ENCODE results near the gene NEGR1. TPM values are rescaled to one million over a fixed set of nuclear protein-coding genes. Genes with fewer than 3 reads are reported as not detected.
A peak's percentile ranks its signal among the peaks of the same experiment; 100 is the strongest.

NEGR1 gene
- total and polyA plus RNA-seq, 4 donors = 0.08 to 0.14 (median 0.12) TPM; not detected in 1

DNA sequence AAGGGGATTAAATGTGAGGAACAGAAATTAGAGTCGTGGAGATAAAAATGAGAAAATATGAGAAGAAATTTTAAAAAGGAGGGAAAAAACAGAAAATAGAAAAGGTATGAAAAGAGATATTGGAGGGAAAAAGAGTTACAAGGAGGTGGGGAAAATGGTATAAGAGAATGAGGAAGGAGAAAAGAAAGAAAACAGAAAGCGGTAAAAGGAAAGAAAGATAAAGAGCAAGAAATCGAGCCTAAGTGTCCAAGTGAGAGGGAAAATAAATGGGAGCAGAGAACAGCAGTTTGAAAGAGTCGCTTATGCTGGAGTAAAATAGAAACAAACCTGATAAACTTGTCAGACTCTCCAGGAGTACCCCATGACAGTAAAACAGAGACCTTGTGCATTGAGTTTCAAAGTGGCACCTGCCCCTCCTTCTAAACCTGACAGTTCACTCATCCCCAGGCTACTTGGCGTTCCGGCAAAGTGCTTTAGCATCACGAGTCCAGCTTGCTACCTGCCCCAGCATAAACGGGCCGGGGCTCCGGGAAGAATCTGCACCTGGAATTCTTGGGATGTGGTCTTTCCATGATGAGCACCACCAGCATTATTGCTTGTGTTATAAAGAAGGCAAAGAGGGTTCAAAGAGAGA is 585 bp downstream of the NEGR1 start:
- 14% methylated on average over 10 of the region's 10 CpGs for WGBS
- Histone ChIP-seq H3K9me3 (ENCODE audit: control insufficient read depth in 4 of 4, low read length in 3 of 4) (no peaks in the 10 kb centered on the region), H3K4me1 (ENCODE audit: control insufficient read depth in 4 of 4, insufficient read depth in 4 of 4, low read length in 3 of 4) (peaks cover 4 to 21% (median 19%) of the 10 kb centered on the region in 4 donors), H3K36me3 (ENCODE audit: control insufficient read depth in 4 of 4, insufficient read depth in 3 of 4, low read depth in 1 of 4, low read length in 3 of 4) (no peaks in the 10 kb centered on the region), H3K27ac (ENCODE audit: low read depth in 1 of 2, low read length in 2 of 2) (no peak overlapping the region), H3K9ac (ENCODE audit: low read depth in 1 of 2, low read length in 2 of 2) (no peak overlapping the region), H3K4me3 (ENCODE audit: low read depth in 1 of 3, low read length in 3 of 3) (peak overlapping the region in 2 of 3 donors; percentile 45 to 57), H3K27me3 (ENCODE audit: control insufficient read depth in 4 of 4, insufficient read depth in 4 of 4, low read length in 3 of 4) (no peaks in the 10 kb centered on the region)
- DNase-seq (ENCODE audit: low spot score) = no peak
- no peak for TF ChIP-seq EGR1 (IDR thresholded peaks at IDR 0.05; ENCODE audit: low read depth in 2 of 2)
- TF ChIP-seq, protein P1, sequence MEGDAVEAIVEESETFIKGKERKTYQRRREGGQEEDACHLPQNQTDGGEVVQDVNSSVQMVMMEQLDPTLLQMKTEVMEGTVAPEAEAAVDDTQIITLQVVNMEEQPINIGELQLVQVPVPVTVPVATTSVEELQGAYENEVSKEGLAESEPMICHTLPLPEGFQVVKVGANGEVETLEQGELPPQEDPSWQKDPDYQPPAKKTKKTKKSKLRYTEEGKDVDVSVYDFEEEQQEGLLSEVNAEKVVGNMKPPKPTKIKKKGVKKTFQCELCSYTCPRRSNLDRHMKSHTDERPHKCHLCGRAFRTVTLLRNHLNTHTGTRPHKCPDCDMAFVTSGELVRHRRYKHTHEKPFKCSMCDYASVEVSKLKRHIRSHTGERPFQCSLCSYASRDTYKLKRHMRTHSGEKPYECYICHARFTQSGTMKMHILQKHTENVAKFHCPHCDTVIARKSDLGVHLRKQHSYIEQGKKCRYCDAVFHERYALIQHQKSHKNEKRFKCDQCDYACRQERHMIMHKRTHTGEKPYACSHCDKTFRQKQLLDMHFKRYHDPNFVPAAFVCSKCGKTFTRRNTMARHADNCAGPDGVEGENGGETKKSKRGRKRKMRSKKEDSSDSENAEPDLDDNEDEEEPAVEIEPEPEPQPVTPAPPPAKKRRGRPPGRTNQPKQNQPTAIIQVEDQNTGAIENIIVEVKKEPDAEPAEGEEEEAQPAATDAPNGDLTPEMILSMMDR (IDR thresholded peaks at IDR 0.05; ENCODE audit: low read depth, low read length, missing input control) = no peak
- no peak for TF ChIP-seq HNF4G (IDR thresholded peaks at IDR 0.05)
- TF ChIP-seq FOXA1 (IDR thresholded peaks at IDR 0.05) = no peak
- no peak for TF ChIP-seq FOXA2 (IDR thresholded peaks at IDR 0.05)
- TF ChIP-seq, protein P2, sequence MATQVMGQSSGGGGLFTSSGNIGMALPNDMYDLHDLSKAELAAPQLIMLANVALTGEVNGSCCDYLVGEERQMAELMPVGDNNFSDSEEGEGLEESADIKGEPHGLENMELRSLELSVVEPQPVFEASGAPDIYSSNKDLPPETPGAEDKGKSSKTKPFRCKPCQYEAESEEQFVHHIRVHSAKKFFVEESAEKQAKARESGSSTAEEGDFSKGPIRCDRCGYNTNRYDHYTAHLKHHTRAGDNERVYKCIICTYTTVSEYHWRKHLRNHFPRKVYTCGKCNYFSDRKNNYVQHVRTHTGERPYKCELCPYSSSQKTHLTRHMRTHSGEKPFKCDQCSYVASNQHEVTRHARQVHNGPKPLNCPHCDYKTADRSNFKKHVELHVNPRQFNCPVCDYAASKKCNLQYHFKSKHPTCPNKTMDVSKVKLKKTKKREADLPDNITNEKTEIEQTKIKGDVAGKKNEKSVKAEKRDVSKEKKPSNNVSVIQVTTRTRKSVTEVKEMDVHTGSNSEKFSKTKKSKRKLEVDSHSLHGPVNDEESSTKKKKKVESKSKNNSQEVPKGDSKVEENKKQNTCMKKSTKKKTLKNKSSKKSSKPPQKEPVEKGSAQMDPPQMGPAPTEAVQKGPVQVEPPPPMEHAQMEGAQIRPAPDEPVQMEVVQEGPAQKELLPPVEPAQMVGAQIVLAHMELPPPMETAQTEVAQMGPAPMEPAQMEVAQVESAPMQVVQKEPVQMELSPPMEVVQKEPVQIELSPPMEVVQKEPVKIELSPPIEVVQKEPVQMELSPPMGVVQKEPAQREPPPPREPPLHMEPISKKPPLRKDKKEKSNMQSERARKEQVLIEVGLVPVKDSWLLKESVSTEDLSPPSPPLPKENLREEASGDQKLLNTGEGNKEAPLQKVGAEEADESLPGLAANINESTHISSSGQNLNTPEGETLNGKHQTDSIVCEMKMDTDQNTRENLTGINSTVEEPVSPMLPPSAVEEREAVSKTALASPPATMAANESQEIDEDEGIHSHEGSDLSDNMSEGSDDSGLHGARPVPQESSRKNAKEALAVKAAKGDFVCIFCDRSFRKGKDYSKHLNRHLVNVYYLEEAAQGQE (IDR thresholded peaks at IDR 0.05) = no peak
- TF ChIP-seq HNF4A (conservative IDR thresholded peaks at IDR 0.05) = no peak
- no peak for TF ChIP-seq TAF1 (conservative IDR thresholded peaks at IDR 0.05)
- TF ChIP-seq NR2F2 (IDR thresholded peaks at IDR 0.05) = no peak
- no peak for TF ChIP-seq JUND (IDR thresholded peaks at IDR 0.05)
- TF ChIP-seq RXRA (IDR thresholded peaks at IDR 0.05) = no peak
- TF ChIP-seq, protein P3, sequence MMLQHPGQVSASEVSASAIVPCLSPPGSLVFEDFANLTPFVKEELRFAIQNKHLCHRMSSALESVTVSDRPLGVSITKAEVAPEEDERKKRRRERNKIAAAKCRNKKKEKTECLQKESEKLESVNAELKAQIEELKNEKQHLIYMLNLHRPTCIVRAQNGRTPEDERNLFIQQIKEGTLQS (IDR thresholded peaks at IDR 0.05) = no peak
- TF ChIP-seq, protein P4, sequence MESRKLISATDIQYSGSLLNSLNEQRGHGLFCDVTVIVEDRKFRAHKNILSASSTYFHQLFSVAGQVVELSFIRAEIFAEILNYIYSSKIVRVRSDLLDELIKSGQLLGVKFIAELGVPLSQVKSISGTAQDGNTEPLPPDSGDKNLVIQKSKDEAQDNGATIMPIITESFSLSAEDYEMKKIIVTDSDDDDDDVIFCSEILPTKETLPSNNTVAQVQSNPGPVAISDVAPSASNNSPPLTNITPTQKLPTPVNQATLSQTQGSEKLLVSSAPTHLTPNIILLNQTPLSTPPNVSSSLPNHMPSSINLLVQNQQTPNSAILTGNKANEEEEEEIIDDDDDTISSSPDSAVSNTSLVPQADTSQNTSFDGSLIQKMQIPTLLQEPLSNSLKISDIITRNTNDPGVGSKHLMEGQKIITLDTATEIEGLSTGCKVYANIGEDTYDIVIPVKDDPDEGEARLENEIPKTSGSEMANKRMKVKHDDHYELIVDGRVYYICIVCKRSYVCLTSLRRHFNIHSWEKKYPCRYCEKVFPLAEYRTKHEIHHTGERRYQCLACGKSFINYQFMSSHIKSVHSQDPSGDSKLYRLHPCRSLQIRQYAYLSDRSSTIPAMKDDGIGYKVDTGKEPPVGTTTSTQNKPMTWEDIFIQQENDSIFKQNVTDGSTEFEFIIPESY (IDR thresholded peaks at IDR 0.05) = no peak
- no peak for TF ChIP-seq SP1 (IDR thresholded peaks at IDR 0.05)
- TF ChIP-seq, protein P5, sequence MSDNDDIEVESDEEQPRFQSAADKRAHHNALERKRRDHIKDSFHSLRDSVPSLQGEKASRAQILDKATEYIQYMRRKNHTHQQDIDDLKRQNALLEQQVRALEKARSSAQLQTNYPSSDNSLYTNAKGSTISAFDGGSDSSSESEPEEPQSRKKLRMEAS (IDR thresholded peaks at IDR 0.05) = no peak
- no peak for TF ChIP-seq YY1 (IDR thresholded peaks at IDR 0.05)
- no peak for TF ChIP-seq RAD21 (IDR thresholded peaks at IDR 0.05)
